Activated CD8-positive, alpha-beta T cell treated with anti-CD3 and anti-CD28 coated beads, Interleukin-2, amount 10 ng/mL, durations not matched to agents 7 days and 5 days (primary cell): ENCODE measurements around the gene LAMTOR1. TPM values are rescaled to one million over a fixed set of nuclear protein-coding genes. Genes with fewer than 3 reads are reported as not detected.

Experiments
- ATAC-seq: fragments of 150-1000 bp; cut with Tn5 transposase; one replicate; pipeline ENCODE4 v1.10.0; 2021; ENCODE audit warnings: moderate library complexity
- CTCF ChIA-PET: fragments of 350-600 bp; sonication (Branson Sonifier 250); formaldehyde crosslinking; loops from one replicate; lab custom pipeline; 2021; ENCODE audit warnings: antibody characterized with exemption; lab: Charles Lee
- POLR2A ChIA-PET: fragments of 350-600 bp; sonication (Branson Sonifier 250); formaldehyde crosslinking; loops from one replicate; lab custom pipeline; 2021; ENCODE audit warnings: antibody characterized with exemption; lab: Charles Lee
- DNase-seq: peaks from one replicate; pipeline ENCODE4 v3.0.0-alpha.2; 2020
- H3K27ac Mint-ChIP-seq: one replicate; pipeline ENCODE4 v1.8.0; 2021; ENCODE audit warnings: mild to moderate bottlenecking, mixed read lengths
- H3K27me3 Mint-ChIP-seq: one replicate; pipeline ENCODE4 v1.8.0; 2021; ENCODE audit warnings: low read depth, mixed read lengths
- H3K36me3 Mint-ChIP-seq: one replicate; pipeline ENCODE4 v1.8.0; 2021; ENCODE audit warnings: low read depth, mixed read lengths
- H3K4me1 Mint-ChIP-seq: one replicate; pipeline ENCODE4 v1.8.0; 2021; ENCODE audit warnings: low read depth, mixed read lengths
- H3K4me3 Mint-ChIP-seq: one replicate; pipeline ENCODE4 v1.8.0; 2021; ENCODE audit warnings: mild to moderate bottlenecking, mixed read lengths
- H3K9me3 Mint-ChIP-seq: one replicate; pipeline ENCODE4 v1.8.0; 2022; ENCODE audit warnings: mixed read lengths; ENCODE audit not compliant: insufficient read depth
- total RNA-seq, 2 experiments: library from RNA; stranded (reverse); gene quantifications; one replicate each; pipeline ENCODE4 v1.2.3, GENCODE V29; 2021

LAMTOR1 gene
- total RNA-seq, 2 experiments from 2014 or later: 72.7 to 77.0 TPM

GRCh38 chr11:72081821-72082453 is 21.2 kb downstream of the LAMTOR1 start:
- peaks cover 22% of the 10 kb centered on the region for H3K36me3 Mint-ChIP-seq
- peak overlapping the region; percentile 94 for H3K27ac Mint-ChIP-seq
- POLR2A ChIA-PET: interaction anchor here (0.9 to 2.2 kb wide), 7 partner anchors 8 to 732 kb away, joined by 3 to 10 read pairs (median 4); partner anchors contain the start of genes ANAPC15 and ATG16L2
- H3K9me3 Mint-ChIP-seq: no peaks in the 10 kb centered on the region
- CTCF ChIA-PET: interaction anchor here (0.7 to 2.5 kb wide), 9 partner anchors 9 to 349 kb away, joined by 3 to 30 read pairs (median 4); partner anchors contain the start of gene LAMTOR1
- H3K4me3 Mint-ChIP-seq: peak overlapping the region; percentile 97
- peaks cover 46% of the 10 kb centered on the region for H3K4me1 Mint-ChIP-seq
- no peaks in the 10 kb centered on the region for H3K27me3 Mint-ChIP-seq
- ATAC-seq (no peak), DNase-seq (no peak)

- CTCF ChIA-PET: interaction anchor here (0.7 to 2.5 kb wide), 8 partner anchors 9 to 350 kb away, joined by 3 to 30 read pairs (median 4); partner anchors contain the start of gene LAMTOR1
- H3K4me1 Mint-ChIP-seq: peaks cover 48% of the 10 kb centered on the region
Observed at GRCh38 chr11:72081184-72081644, 21.9 kb downstream of the LAMTOR1 start.

GRCh38 chr11:72080326-72081183 is 22.5 kb downstream of the LAMTOR1 start, which contains the start of the genes LRRC51 and NUMA1:
LRRC51 (plus strand) TSS chr11:72080850; CDS start chr11:72089084, 8,234 bp downstream.
NUMA1 (minus strand) TSS chr11:72080542; CDS start chr11:72035943, 44,599 bp downstream.
- Mint-ChIP-seq H3K27ac (peak within 1 kb of the TSS; percentile 94), H3K4me3 (peak within 1 kb of the TSS; percentile 97), H3K4me1 (peaks cover 46% of the 10 kb centered on the region), H3K27me3 (no peaks in the 10 kb centered on the region), H3K36me3 (peaks cover 25% of the 10 kb centered on the region), H3K9me3 (no peaks in the 10 kb centered on the region)
- ChIA-PET POLR2A (interaction anchor here (1.0 to 3.2 kb wide), 5 partner anchors 10 to 41 kb away, joined by 3 to 18 read pairs (median 7); no protein-coding TSS in a partner anchor), CTCF (interaction anchor here (1.1 to 2.5 kb wide), 4 partner anchors 10 to 56 kb away, joined by 3 to 30 read pairs (median 14); no protein-coding TSS in a partner anchor)
- ATAC-seq (peak; percentile 96), DNase-seq (peak; percentile 100)

More at GRCh38 chr11:72081184-72081644, 21.9 kb downstream of the LAMTOR1 start:
- Mint-ChIP-seq H3K27me3 (no peaks in the 10 kb centered on the region), H3K27ac (peak overlapping the region; percentile 94), H3K4me3 (peak overlapping the region; percentile 97), H3K9me3 (no peaks in the 10 kb centered on the region), H3K36me3 (peaks cover 25% of the 10 kb centered on the region)
- POLR2A ChIA-PET: interaction anchor here (0.9 to 2.2 kb wide), 7 partner anchors 9 to 733 kb away, joined by 3 to 10 read pairs (median 4); partner anchors contain the start of genes ANAPC15 and ATG16L2
- ATAC-seq (no peak), DNase-seq (no peak)

- ATAC-seq (peak; percentile 0), DNase-seq (no peak)
- H3K36me3 Mint-ChIP-seq: peaks cover 30% of the 10 kb centered on the region
- H3K4me3 Mint-ChIP-seq: peak overlapping the region; percentile 97
- no peaks in the 10 kb centered on the region for H3K27me3 Mint-ChIP-seq
- H3K27ac Mint-ChIP-seq: peak overlapping the region; percentile 94
- H3K9me3 Mint-ChIP-seq: no peaks in the 10 kb centered on the region
- ChIA-PET CTCF (interaction anchor here (0.6 kb wide), 1 partner anchor 64 kb away, joined by 3 read pairs; no protein-coding TSS in a partner anchor), POLR2A (interaction anchor here (0.6 to 3.2 kb wide), 2 partner anchors 9 to 40 kb away, joined by 3 to 18 read pairs; no protein-coding TSS in a partner anchor)
- peaks cover 51% of the 10 kb centered on the region for H3K4me1 Mint-ChIP-seq
Observed at GRCh38 chr11:72079819-72080325, 23.2 kb downstream of the LAMTOR1 start.

- ChIA-PET POLR2A (interaction anchor here (1.0 to 3.2 kb wide), 2 partner anchors 39 to 54 kb away, joined by 3 to 18 read pairs; no protein-coding TSS in a partner anchor), CTCF (interaction anchor here (0.9 to 2.0 kb wide), 11 partner anchors 10 to 101 kb away, joined by 3 to 10 read pairs (median 4); no protein-coding TSS in a partner anchor)
- no peak for ATAC-seq
- Mint-ChIP-seq H3K4me1 (peaks cover 56% of the 10 kb centered on the region), H3K27ac (peak overlapping the region; percentile 31), H3K27me3 (no peaks in the 10 kb centered on the region), H3K9me3 (no peaks in the 10 kb centered on the region), H3K36me3 (peaks cover 37% of the 10 kb centered on the region), H3K4me3 (peak overlapping the region; percentile 97)
- no peak for DNase-seq
Observed at GRCh38 chr11:72078477-72078876, 24.6 kb downstream of the LAMTOR1 start.

- ChIA-PET POLR2A (no interaction called here), CTCF (interaction anchor here (2.8 kb wide), 1 partner anchor 68 kb away, joined by 9 read pairs; no protein-coding TSS in a partner anchor)
- no peak overlapping the region for H3K4me3 Mint-ChIP-seq
- H3K9me3 Mint-ChIP-seq: no peaks in the 10 kb centered on the region
- DNase-seq (no peak), ATAC-seq (no peak)
- H3K4me1 Mint-ChIP-seq: peaks cover 59% of the 10 kb centered on the region
- H3K36me3 Mint-ChIP-seq: peaks cover 44% of the 10 kb centered on the region
- no peak overlapping the region for H3K27ac Mint-ChIP-seq
- no peaks in the 10 kb centered on the region for H3K27me3 Mint-ChIP-seq
Observed at GRCh38 chr11:72075756-72076155, 27.3 kb downstream of the LAMTOR1 start.

GRCh38 chr11:72075109-72075508 is 28.0 kb downstream of the LAMTOR1 start:
- H3K9me3 Mint-ChIP-seq: no peaks in the 10 kb centered on the region
- H3K36me3 Mint-ChIP-seq: peaks cover 48% of the 10 kb centered on the region
- CTCF ChIA-PET: interaction anchor here (1.0 to 2.8 kb wide), 2 partner anchors 49 to 69 kb away, joined by 3 to 9 read pairs; no protein-coding TSS in a partner anchor
- no peak for ATAC-seq
- peaks cover 63% of the 10 kb centered on the region for H3K4me1 Mint-ChIP-seq
- H3K4me3 Mint-ChIP-seq: no peak overlapping the region
- H3K27ac Mint-ChIP-seq: peak overlapping the region; percentile 43
- no peaks in the 10 kb centered on the region for H3K27me3 Mint-ChIP-seq
- no peak for DNase-seq
- POLR2A ChIA-PET: no interaction called here

- Mint-ChIP-seq H3K36me3 (peaks cover 55% of the 10 kb centered on the region), H3K27ac (no peak overlapping the region)
- ATAC-seq: no peak
Observed at GRCh38 chr11:72072348-72072747, 30.7 kb downstream of the LAMTOR1 start.

GRCh38 chr11:72070491-72070890 is 32.6 kb downstream of the LAMTOR1 start:
- POLR2A ChIA-PET: interaction anchor here (0.9 to 1.6 kb wide), 3 partner anchors 9 to 142 kb away, joined by 3 read pairs; partner anchors contain the start of gene XNDC1N
- H3K4me3 Mint-ChIP-seq: no peak overlapping the region

More at GRCh38 chr11:72072348-72072747, 30.7 kb downstream of the LAMTOR1 start:
- Mint-ChIP-seq H3K4me3 (no peak overlapping the region), H3K9me3 (no peaks in the 10 kb centered on the region), H3K27me3 (no peaks in the 10 kb centered on the region), H3K4me1 (peaks cover 65% of the 10 kb centered on the region)
- no peak for DNase-seq
- CTCF ChIA-PET: interaction anchor here (0.9 to 1.2 kb wide), 2 partner anchors 13 to 72 kb away, joined by 3 read pairs; no protein-coding TSS in a partner anchor
- POLR2A ChIA-PET: no interaction called here

GRCh38 chr11:72069787-72070251 is 33.3 kb downstream of the LAMTOR1 start:
- Mint-ChIP-seq H3K36me3 (peaks cover 53% of the 10 kb centered on the region), H3K4me3 (no peak overlapping the region), H3K4me1 (peaks cover 57% of the 10 kb centered on the region), H3K9me3 (no peaks in the 10 kb centered on the region), H3K27me3 (no peaks in the 10 kb centered on the region), H3K27ac (no peak overlapping the region)
- POLR2A ChIA-PET: interaction anchor here (0.7 to 1.0 kb wide), 3 partner anchors 29 to 142 kb away, joined by 3 read pairs; partner anchors contain the start of gene XNDC1N
- DNase-seq (no peak), ATAC-seq (no peak)
- CTCF ChIA-PET: interaction anchor here (1.0 to 2.0 kb wide), 3 partner anchors 21 to 74 kb away, joined by 3 to 8 read pairs (median 6); no protein-coding TSS in a partner anchor

More at GRCh38 chr11:72070491-72070890, 32.6 kb downstream of the LAMTOR1 start:
- CTCF ChIA-PET: interaction anchor here (1.0 to 2.0 kb wide), 3 partner anchors 21 to 73 kb away, joined by 3 to 8 read pairs (median 6); no protein-coding TSS in a partner anchor
- peak overlapping the region; percentile 48 for H3K27ac Mint-ChIP-seq
- DNase-seq (no peak), ATAC-seq (no peak)
- H3K27me3 Mint-ChIP-seq: no peaks in the 10 kb centered on the region
- peaks cover 56% of the 10 kb centered on the region for H3K36me3 Mint-ChIP-seq
- no peaks in the 10 kb centered on the region for H3K9me3 Mint-ChIP-seq
- H3K4me1 Mint-ChIP-seq: peaks cover 61% of the 10 kb centered on the region
